ENCODE data around the gene FOXK1. TPM values are rescaled to one million over a fixed set of nuclear protein-coding genes. Genes with fewer than 3 reads are reported as not detected.

Gene FOXK1
- total and polyA plus RNA-seq, 2 of the 13 experiments (the other 11 are each of a cell fraction or from before 2014, with no cell fraction given): 4.6 to 8.8 TPM

- no peak for TF ChIP-seq TIGD3 (CRISPR knock-in tag; IDR thresholded peaks at IDR 0.05; ENCODE audit: borderline replicate concordance)
- no peak for TF ChIP-seq MLLT10 (CRISPR knock-in tag; IDR thresholded peaks at IDR 0.05)
- TF ChIP-seq ZSCAN21 (CRISPR knock-in tag; IDR thresholded peaks at IDR 0.05; ENCODE audit: borderline replicate concordance): no peak
- no peak for TF ChIP-seq ZNF577 (CRISPR knock-in tag; IDR thresholded peaks at IDR 0.05; ENCODE audit: borderline replicate concordance, low read depth)
- TF ChIP-seq NFKB2 (CRISPR knock-in tag; IDR thresholded peaks at IDR 0.05; ENCODE audit: borderline replicate concordance): no peak; the same call in 1 of the 2 replicates
- no peak for TF ChIP-seq ELF3 (CRISPR knock-in tag; IDR thresholded peaks at IDR 0.05)
- peak; percentile 76; the same call in 1 of the 2 replicates for TF ChIP-seq ZNF770 (CRISPR knock-in tag; IDR thresholded peaks at IDR 0.05)
- no peak for TF ChIP-seq MBNL3 (CRISPR knock-in tag; conservative IDR thresholded peaks at IDR 0.05)
- 0 out of 2 replicates have a peak, but pooled peaks have one; percentile 20 for TF ChIP-seq HDAC1 (CRISPR knock-in tag; IDR thresholded peaks at IDR 0.05)
- no peak for TF ChIP-seq RCOR2 (CRISPR knock-in tag; IDR thresholded peaks at IDR 0.05)
- no peak for TF ChIP-seq STAT5B (CRISPR knock-in tag; IDR thresholded peaks at IDR 0.05)
- TF ChIP-seq HNF4G (IDR thresholded peaks at IDR 0.05; ENCODE audit: borderline replicate concordance, low read depth, low read length): 0 out of 2 replicates have a peak, but pooled peaks have one; percentile 3
- no peak for TF ChIP-seq HNF4G (CRISPR knock-in tag; IDR thresholded peaks at IDR 0.05; ENCODE audit: borderline replicate concordance, low read depth)
- TF ChIP-seq ATF2 (CRISPR knock-in tag; IDR thresholded peaks at IDR 0.05): peak; percentile 25; the same call in 1 of the 2 replicates
- TF ChIP-seq IRX3 (CRISPR knock-in tag; IDR thresholded peaks at IDR 0.05; ENCODE audit: borderline replicate concordance, low read depth): no peak
- no peak for TF ChIP-seq HCFC1 (IDR thresholded peaks at IDR 0.05; ENCODE audit: low read depth, low read length)
- TF ChIP-seq MAFF (IDR thresholded peaks at IDR 0.05; ENCODE audit: low read depth, low read length): no peak
- TF ChIP-seq FOXO1 (CRISPR knock-in tag; IDR thresholded peaks at IDR 0.05): peak; percentile 76
- peak; percentile 55; the same call in 1 of the 2 replicates for TF ChIP-seq ARID5B (CRISPR knock-in tag; IDR thresholded peaks at IDR 0.05)
- TF ChIP-seq CENPT (CRISPR knock-in tag; IDR thresholded peaks at IDR 0.05; ENCODE audit: low read depth): no peak
- 0 out of 2 replicates have a peak, but pooled peaks have one; percentile 41 for TF ChIP-seq POLR2G (IDR thresholded peaks at IDR 0.05; ENCODE audit: low read depth, low read length)
Observed at GRCh38 chr7:4744391-4745264, 62.5 kb downstream of the FOXK1 start (continued).

Data from HepG2 (cell line).